H1 (cell line): Measurements from ENCODE around the gene ZCCHC9. TPM values are rescaled to one million over a fixed set of nuclear protein-coding genes. Genes with fewer than 3 reads are reported as not detected.

Experiments used
- CTCF ChIA-PET: fragments of 300-600 bp; sonication (Branson Sonifier 250); formaldehyde crosslinking; loops from one replicate; lab custom pipeline; 2021; ENCODE audit not compliant: partially characterized antibody; lab: Charles Lee
- POLR2A ChIA-PET: fragments of 300-600 bp; sonication (Branson Sonifier 250); formaldehyde crosslinking; loops from one replicate; lab custom pipeline; 2021; ENCODE audit warnings: inconsistent platforms; ENCODE audit not compliant: partially characterized antibody; lab: Charles Lee
- DNase-seq, 2 experiments: peaks; one replicate each; pipeline versions ENCODE4 v3.0.0 to v3.0.0-alpha.2; 2010 to 2022; ENCODE audit warnings: low spot score in 2 of 2, low read depth in 1 of 2, mixed read lengths in 1 of 2
- FAIRE-seq: peaks from 2 replicates; lab custom pipeline; 2011; peaks lifted over from hg19 to GRCh38; lab: Jason Lieb, UNC
- H2AFZ ChIP-seq: 2 replicates; pipeline ENCODE4 v1.8.1; 2012; ENCODE audit warnings: low read length, inconsistent platforms
- H2AK5ac ChIP-seq: 2 replicates; pipeline ENCODE4 v1.6.1; 2013; ENCODE audit warnings: low read depth, low read length
- H2BK120ac ChIP-seq: replicated peaks from 2 replicates; pipeline ENCODE3; 2013; ENCODE audit warnings: low read depth, low read length, inconsistent platforms
- H2BK12ac ChIP-seq: 2 replicates; pipeline ENCODE4 v1.6.1; 2013; ENCODE audit warnings: low read depth, low read length
- H2BK15ac ChIP-seq: 2 replicates; pipeline ENCODE4 v1.6.1; 2013; ENCODE audit warnings: low read length
- H2BK20ac ChIP-seq: 2 replicates; pipeline ENCODE4 v1.6.1; 2013; ENCODE audit warnings: low read length
- H2BK5ac ChIP-seq: 2 replicates; pipeline ENCODE4 v1.6.1; 2013; ENCODE audit warnings: low read depth, low read length
- H3K14ac ChIP-seq: 2 replicates; pipeline ENCODE4 v1.6.1; 2013; ENCODE audit warnings: inconsistent platforms; ENCODE audit not compliant: insufficient read length
- H3K18ac ChIP-seq: 2 replicates; pipeline ENCODE4 v1.6.1; 2013; ENCODE audit warnings: low read length; ENCODE audit errors: extremely low read depth
- H3K23ac ChIP-seq: 2 replicates; pipeline ENCODE4 v1.6.1; 2013; ENCODE audit warnings: inconsistent platforms; ENCODE audit not compliant: insufficient read length
- H3K23me2 ChIP-seq: 2 replicates; pipeline ENCODE4 v1.6.1; 2013; ENCODE audit warnings: low read depth, low read length
- H3K27ac ChIP-seq: 2 replicates; pipeline ENCODE4 v1.6.1; 2011; ENCODE audit warnings: low read depth, low read length, inconsistent platforms
- H3K27me3 ChIP-seq, 4 experiments: replicated peaks in 1 of 4; 1 replicate in 1 of 4; 2 replicates in 3 of 4; pipeline versions ENCODE4 v1.6.1 to v1.8.1; 2011 to 2013; ENCODE audit warnings: low read length in 3 of 4, mild to moderate bottlenecking in 3 of 4, inconsistent platforms in 2 of 4, mixed read lengths in 2 of 4, moderate library complexity in 1 of 4; ENCODE audit not compliant: control insufficient read depth in 3 of 4, insufficient read depth in 3 of 4; ENCODE audit errors: extremely low read depth in 1 of 4
- H3K36me3 ChIP-seq, 4 experiments: 2 replicates each; pipeline versions ENCODE4 v1.6.1 to v1.8.1; 2011 to 2013; ENCODE audit warnings: mild to moderate bottlenecking in 4 of 4, low read length in 3 of 4, moderate library complexity in 2 of 4, control low read depth in 1 of 4, inconsistent platforms in 1 of 4; ENCODE audit not compliant: insufficient read depth in 4 of 4, control insufficient read depth in 2 of 4
- H3K4ac ChIP-seq: replicated peaks from 2 replicates; pipeline ENCODE3; 2013; ENCODE audit warnings: low read length, low read depth, mixed read lengths, inconsistent platforms; ENCODE audit not compliant: insufficient read length
- H3K4me1 ChIP-seq, 4 experiments: replicated peaks in 1 of 4; 1 replicate in 1 of 4; 2 replicates in 3 of 4; pipeline versions ENCODE4 v1.6.1 to v1.8.1; 2011 to 2013; ENCODE audit warnings: low read length in 3 of 4, inconsistent platforms in 2 of 4, mixed read lengths in 1 of 4; ENCODE audit not compliant: insufficient read depth in 4 of 4, control insufficient read depth in 3 of 4
- H3K4me2 ChIP-seq, 2 experiments: 2 replicates each; pipeline versions ENCODE4 v1.6.1 to v1.8.1; 2011 to 2013; ENCODE audit warnings: low read depth in 2 of 2, low read length in 2 of 2, control low read depth in 1 of 2, inconsistent platforms in 1 of 2, mild to moderate bottlenecking in 1 of 2; ENCODE audit not compliant: insufficient read depth in 1 of 2
- H3K4me3 ChIP-seq, 4 experiments: fragments of 200-600, 300-600 bp in 1 of 4; sonication (generic), shearing (Covaris generic), sonication (Bioruptor Twin) in 1 of 4; 2 replicates each; pipeline versions ENCODE4 v1.5.1 to v1.8.1; 2011 to 2016; ENCODE audit warnings: low read length in 4 of 4, low read depth in 3 of 4, control low read depth in 2 of 4, inconsistent platforms in 2 of 4, mild to moderate bottlenecking in 2 of 4, mixed read lengths in 1 of 4, moderate library complexity in 1 of 4; ENCODE audit not compliant: insufficient read depth in 2 of 4; ENCODE audit errors: extremely low read depth in 1 of 4
- H3K56ac ChIP-seq: replicated peaks from 2 replicates; pipeline ENCODE3; 2013; ENCODE audit warnings: low read depth, mild to moderate bottlenecking, mixed read lengths, low read length, inconsistent platforms; ENCODE audit not compliant: insufficient read length
- H3K79me1 ChIP-seq: 2 replicates; pipeline ENCODE4 v1.6.1; 2013; ENCODE audit warnings: low read depth, low read length, control low read depth
- H3K79me2 ChIP-seq, 2 experiments: 2 replicates each; pipeline versions ENCODE4 v1.6.1 to v1.8.1; 2012 to 2013; ENCODE audit warnings: low read length in 2 of 2, mild to moderate bottlenecking in 2 of 2, inconsistent platforms in 1 of 2; ENCODE audit not compliant: insufficient read depth in 2 of 2, control insufficient read depth in 1 of 2
- H3K9ac ChIP-seq, 4 experiments: replicated peaks in 1 of 4; 1 replicate in 1 of 4; 2 replicates in 3 of 4; pipeline versions ENCODE4 v1.6.1 to v1.8.1; 2011 to 2013; ENCODE audit warnings: low read depth in 3 of 4, low read length in 3 of 4, control low read depth in 2 of 4, mild to moderate bottlenecking in 2 of 4, moderate library complexity in 2 of 4, inconsistent platforms in 1 of 4; ENCODE audit errors: extremely low read depth in 1 of 4
- H3K9me3 ChIP-seq, 2 experiments: 2 replicates each; pipeline versions ENCODE4 v1.6.1 to v1.8.1; 2012 to 2013; ENCODE audit warnings: mild to moderate bottlenecking in 2 of 2, moderate library complexity in 2 of 2, control low read depth in 1 of 2, inconsistent platforms in 1 of 2, low read depth in 1 of 2, low read length in 1 of 2, mixed read lengths in 1 of 2; ENCODE audit not compliant: insufficient read depth in 2 of 2
- H4K20me1 ChIP-seq, 2 experiments: replicated peaks in 1 of 2; 2 replicates each; pipeline versions ENCODE3 to v1.8.1; 2011 to 2013; ENCODE audit warnings: inconsistent platforms in 2 of 2, low read length in 2 of 2, mild to moderate bottlenecking in 1 of 2; ENCODE audit not compliant: insufficient read depth in 2 of 2, control insufficient read depth in 1 of 2
- H4K5ac ChIP-seq: 2 replicates; pipeline ENCODE4 v1.6.1; 2013; ENCODE audit warnings: low read length, low read depth, mixed read lengths, inconsistent platforms; ENCODE audit not compliant: insufficient read length
- H4K8ac ChIP-seq: 2 replicates; pipeline ENCODE4 v1.8.0; 2013; ENCODE audit warnings: mild to moderate bottlenecking, moderate library complexity, low read length, inconsistent platforms; ENCODE audit not compliant: insufficient read depth; ENCODE audit errors: extremely low read depth
- H4K91ac ChIP-seq: replicated peaks from 2 replicates; pipeline ENCODE3; 2013; ENCODE audit warnings: low read length, mixed read lengths, inconsistent platforms; ENCODE audit not compliant: insufficient read length
- ATF2 ChIP-seq: IDR thresholded peaks from 2 replicates; pipeline ENCODE4 v1.6.1; 2012; ENCODE audit warnings: low read length, inconsistent platforms
- BACH1 ChIP-seq: IDR thresholded peaks from 2 replicates; pipeline ENCODE4 v1.6.1; 2012; ENCODE audit warnings: low read length, improper control_type of control experiment
- EP300 ChIP-seq, 2 experiments: IDR thresholded peaks; 1 replicate in 1 of 2; 2 replicates in 1 of 2; pipeline ENCODE4 v1.6.1; 2011 to 2012; ENCODE audit warnings: low read depth in 2 of 2, low read length in 2 of 2, mild to moderate bottlenecking in 2 of 2, borderline replicate concordance in 1 of 2, inconsistent platforms in 1 of 2, moderate library complexity in 1 of 2
- JUN ChIP-seq: IDR thresholded peaks from 2 replicates; pipeline ENCODE4 v1.6.1; 2011; ENCODE audit warnings: low read depth, mild to moderate bottlenecking, improper control_type of control experiment, low read length
- NRF1 ChIP-seq: IDR thresholded peaks from 2 replicates; pipeline ENCODE4 v1.6.1; 2011; ENCODE audit warnings: mild to moderate bottlenecking, low read depth, low read length, improper control_type of control experiment
- PHF8 ChIP-seq: fragments of 200-600 bp; sonication (generic); conservative IDR thresholded peaks from 2 replicates; pipeline ENCODE4 v1.7.1; 2012; ENCODE audit warnings: low read depth, mild to moderate bottlenecking, inconsistent platforms, low read length, moderate library complexity
- POLR2A ChIP-seq, 2 experiments: IDR thresholded peaks; 1 replicate in 1 of 2; 2 replicates in 1 of 2; pipeline ENCODE4 v1.6.1; 2011; ENCODE audit warnings: low read depth in 2 of 2, low read length in 2 of 2, mild to moderate bottlenecking in 2 of 2; ENCODE audit errors: control extremely low read depth in 1 of 2
- POLR2AphosphoS5 ChIP-seq: IDR thresholded peaks from 2 replicates; pipeline ENCODE4 v1.6.1; 2011; ENCODE audit warnings: low read depth, low read length
- SIN3A ChIP-seq, 2 experiments: IDR thresholded peaks in 1 of 2; conservative IDR thresholded peaks in 1 of 2; 2 replicates each; pipeline ENCODE4 v1.6.1; 2011 to 2012; ENCODE audit warnings: low read length in 2 of 2, improper control_type of control experiment in 1 of 2, low read depth in 1 of 2, mild to moderate bottlenecking in 1 of 2
- TEAD4 ChIP-seq: IDR thresholded peaks from 2 replicates; pipeline ENCODE4 v1.6.1; 2012; ENCODE audit warnings: low read depth, low read length, inconsistent platforms, mixed read lengths
- WGBS, 2 experiments: shearing (Covaris generic) in 1 of 2; methylation state at CpG; one replicate each; pipeline versions ENCODE4 v1.1.6 to v1.1.7; 2013 to 2015; ENCODE audit warnings: low lambda C conversion rate in 2 of 2, mixed read lengths in 2 of 2, inconsistent platforms in 1 of 2, low coverage in 1 of 2, missing lambda C conversion rate in 1 of 2; ENCODE audit not compliant: insufficient replicate concordance in 2 of 2, insufficient coverage in 1 of 2, insufficient read length in 1 of 2; ENCODE audit errors: extremely low coverage in 1 of 2, missing lambda C conversion rate in 1 of 2; 5-methylcytosine and 5-hydroxymethylcytosine counted together
- polyA plus RNA-seq, 7 experiments: library from polyadenylated mRNA; depleted of rRNA in 3 of 7; stranded (reverse) in 5 of 7; unstranded in 2 of 7; fragments of >200 nt in 5 of 7; fragments of 200-250 nt in 2 of 7; gene quantifications; 1 replicate in 5 of 7; 2 replicates in 1 of 7; 4 replicates in 1 of 7; pipeline versions ENCODE4 v1.2.1 to v1.2.3, GENCODE V29; 2011 to 2013; ENCODE audit warnings: missing spikeins in 2 of 7, mixed read lengths in 2 of 7
- total RNA-seq: library from RNA; stranded (reverse); fragmentation: NEBNext Ultra II Directional; extraction: Animal tissue kit (Norgen Biotek cat#: 25700); gene quantifications from 2 replicates; pipeline ENCODE4 v1.2.1, GENCODE V29; 2021

ZCCHC9 gene
- total and polyA plus RNA-seq, 2 of the 8 experiments (the other 6 are each of a cell fraction or from before 2014, with no cell fraction given), result 10.9 to 33.6 TPM

- no peaks in the 10 kb centered on the region for H3K23me2 ChIP-seq
- no peak for TF ChIP-seq POLR2AphosphoS5
- TF ChIP-seq PHF8, result no peak
- no peak for TF ChIP-seq JUN
- no peak for TF ChIP-seq BACH1
- TF ChIP-seq POLR2A (IDR thresholded peaks at IDR 0.05; ENCODE audit: control extremely low read depth in 1 of 2, low read depth in 2 of 2, low read length in 2 of 2), result no peak
- no peak for TF ChIP-seq ATF2
- TF ChIP-seq TEAD4, result no peak
- TF ChIP-seq NRF1, result no peak
- no peak for TF ChIP-seq SIN3A (conservative IDR thresholded peaks at IDR 0.05 in 1 of 2, IDR thresholded peaks at IDR 0.05 in 1 of 2; ENCODE audit: low read depth in 1 of 2, low read length in 2 of 2)
- TF ChIP-seq EP300 (IDR thresholded peaks at IDR 0.05; ENCODE audit: borderline replicate concordance in 1 of 2, low read depth in 2 of 2, low read length in 2 of 2), result no peak
Observed at GRCh38 chr5:81355291-81356251, 54.2 kb downstream of the ZCCHC9 start.

More at GRCh38 chr5:81355291-81356251, 54.2 kb downstream of the ZCCHC9 start:
- no peak overlapping the region for H3K4me2 ChIP-seq
- H3K79me1 ChIP-seq, result no peaks in the 10 kb centered on the region
- H4K91ac ChIP-seq, result no peak overlapping the region
- no peaks in the 10 kb centered on the region for H3K27me3 ChIP-seq
- H3K4ac ChIP-seq, result no peak overlapping the region
- H2BK120ac ChIP-seq, result no peak overlapping the region
- H3K4me3 ChIP-seq, result no peak overlapping the region
- H3K14ac ChIP-seq, result no peak overlapping the region
- no peak overlapping the region for H3K56ac ChIP-seq
- H3K18ac ChIP-seq, result no peak overlapping the region
- ChIA-PET CTCF (interaction anchor here (0.6 to 2.6 kb wide), 2 partner anchors 9 to 27 kb away, joined by 3 to 7 read pairs; no protein-coding TSS in a partner anchor), POLR2A (no interaction called here)
- peaks cover 0 to 9% (median 8%) of the 10 kb centered on the region in 4 experiments; a peak in 4 of 7 replicates for H3K4me1 ChIP-seq
- FAIRE-seq (no peak), DNase-seq (no peak)
- no peaks in the 10 kb centered on the region for H3K79me2 ChIP-seq
- H3K27ac ChIP-seq, result no peak overlapping the region
- no peaks in the 10 kb centered on the region for H4K20me1 ChIP-seq
- H4K8ac ChIP-seq, result no peak overlapping the region
- H4K5ac ChIP-seq, result no peak overlapping the region
- H3K36me3 ChIP-seq, result no peaks in the 10 kb centered on the region
- H2AK5ac ChIP-seq, result no peak overlapping the region
- no peak overlapping the region for H2BK12ac ChIP-seq
- H2AFZ ChIP-seq, result no peak overlapping the region
- H2BK15ac ChIP-seq, result no peak overlapping the region
- H2BK5ac ChIP-seq, result no peak overlapping the region
- 89% methylated on average over 11 of the region's 11 CpGs; no CpG with 5 or more reads in 1 of the 2 experiments for WGBS, 2 experiments
- no peak overlapping the region for H3K9ac ChIP-seq
- H2BK20ac ChIP-seq, result no peak overlapping the region
- H3K9me3 ChIP-seq, result no peaks in the 10 kb centered on the region
- no peak overlapping the region for H3K23ac ChIP-seq
